Central memory CD4-positive, alpha-beta T cell (primary cell): ENCODE results near the gene FAM50A.

ENCODE experiments used
- DNase-seq: peaks from one replicate; pipeline ENCODE4 v3.0.0; 2022

FAM50A gene

DNA sequence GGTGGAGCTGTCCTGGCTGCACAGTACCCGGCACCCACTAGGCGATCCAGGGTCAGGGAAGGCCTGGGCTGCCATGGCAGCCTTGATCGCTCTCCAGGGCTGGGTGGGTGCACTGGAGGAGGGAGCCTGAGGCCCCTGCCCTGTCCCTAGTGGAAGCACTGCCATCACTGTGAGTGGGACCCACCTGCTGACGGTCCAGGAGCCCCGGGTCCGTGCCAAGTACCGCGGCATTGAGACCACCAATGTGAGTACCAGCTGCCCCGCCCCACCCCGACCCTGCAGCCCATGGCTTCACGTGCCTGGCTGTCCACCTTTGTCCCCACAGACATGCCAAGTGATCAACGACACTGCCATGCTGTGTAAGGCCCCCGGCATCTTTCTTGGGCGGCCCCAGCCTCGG lies 23.0 kb downstream of the FAM50A start:
- no peak for DNase-seq

DNA sequence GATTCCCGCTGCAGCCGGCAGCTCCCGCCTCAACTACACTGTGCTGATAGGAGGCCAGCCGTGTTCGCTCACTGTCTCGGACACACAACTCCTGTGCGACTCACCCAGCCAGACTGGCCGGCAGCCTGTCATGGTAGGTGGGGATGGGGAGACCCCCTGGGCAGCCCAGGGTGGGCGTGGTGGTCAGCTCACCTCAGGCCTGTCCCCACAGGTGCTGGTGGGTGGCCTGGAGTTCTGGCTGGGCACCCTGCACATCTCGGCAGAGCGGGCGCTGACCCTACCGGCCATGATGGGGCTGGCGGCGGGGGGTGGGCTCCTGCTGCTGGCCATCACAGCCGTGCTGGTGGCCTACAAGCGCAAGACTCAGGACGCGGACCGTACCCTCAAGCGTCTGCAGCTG lies 23.6 kb downstream of the FAM50A start:
- DNase-seq: no peak

DNA sequence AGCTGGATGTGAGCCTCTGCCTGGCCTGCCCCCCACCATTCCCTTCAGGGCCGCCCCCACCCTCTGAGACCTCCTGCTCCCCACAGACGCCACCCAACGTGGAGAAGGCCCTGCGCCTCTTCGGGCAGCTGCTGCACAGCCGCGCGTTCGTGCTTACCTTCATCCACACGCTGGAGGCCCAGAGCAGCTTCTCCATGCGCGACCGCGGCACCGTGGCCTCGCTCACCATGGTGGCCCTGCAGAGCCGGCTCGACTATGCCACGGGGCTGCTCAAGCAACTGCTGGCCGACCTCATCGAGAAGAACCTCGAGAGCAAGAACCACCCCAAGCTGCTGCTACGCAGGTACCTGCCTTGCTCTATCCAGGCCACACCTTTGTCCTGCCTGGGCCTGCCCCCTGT lies 24.3 kb downstream of the FAM50A start:
- no peak for DNase-seq

DNA sequence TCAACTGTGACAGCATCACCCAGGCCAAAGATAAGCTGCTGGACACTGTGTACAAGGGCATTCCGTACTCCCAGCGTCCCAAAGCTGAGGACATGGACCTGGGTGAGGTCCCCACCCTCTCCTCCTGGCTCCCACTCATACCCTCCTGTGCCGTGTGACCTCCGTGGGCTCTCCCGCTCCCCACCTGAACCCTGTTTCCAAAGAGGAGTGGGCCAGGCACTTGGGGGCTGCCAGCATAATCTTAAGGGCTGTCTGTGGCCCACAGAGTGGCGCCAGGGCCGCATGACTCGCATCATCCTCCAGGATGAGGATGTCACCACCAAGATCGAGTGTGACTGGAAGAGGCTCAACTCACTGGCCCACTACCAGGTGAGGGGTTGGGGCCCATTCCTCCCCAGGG lies 25.2 kb downstream of the FAM50A start:
- no peak for DNase-seq

DNA sequence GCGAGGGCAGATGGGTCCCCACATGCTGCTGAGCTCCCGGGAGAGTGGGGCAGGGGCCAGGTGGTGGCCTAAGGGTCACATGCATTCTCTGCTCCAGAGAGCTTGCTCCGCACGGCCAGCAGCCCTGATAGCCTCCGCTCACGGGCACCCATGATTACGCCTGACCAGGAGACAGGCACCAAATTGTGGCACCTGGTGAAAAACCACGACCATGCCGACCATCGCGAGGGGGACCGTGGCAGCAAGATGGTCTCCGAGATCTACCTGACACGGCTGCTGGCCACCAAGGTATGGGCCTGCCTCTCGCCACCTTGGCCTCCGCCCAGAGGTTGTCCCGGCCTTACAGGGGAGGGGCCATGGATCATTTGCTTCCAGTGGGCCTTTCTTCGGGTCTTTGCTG lies 25.9 kb downstream of the FAM50A start:
- DNase-seq: no peak

DNA sequence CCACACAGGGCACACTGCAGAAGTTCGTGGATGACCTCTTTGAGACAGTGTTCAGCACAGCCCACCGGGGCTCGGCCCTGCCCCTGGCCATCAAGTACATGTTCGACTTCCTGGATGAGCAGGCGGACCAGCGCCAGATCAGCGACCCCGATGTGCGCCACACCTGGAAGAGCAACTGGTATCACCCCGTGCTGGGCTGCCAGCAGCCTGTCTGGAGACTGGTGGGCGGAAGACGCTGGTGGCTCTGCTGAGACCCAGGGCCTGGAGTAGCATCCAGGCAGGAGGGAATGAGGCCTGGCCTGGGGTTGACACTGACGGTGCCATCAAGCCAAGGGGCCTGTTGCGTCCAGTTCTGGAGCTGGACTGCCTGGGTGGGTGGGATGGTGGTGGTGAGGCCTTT lies 26.5 kb downstream of the FAM50A start:
- no peak for DNase-seq

DNA sequence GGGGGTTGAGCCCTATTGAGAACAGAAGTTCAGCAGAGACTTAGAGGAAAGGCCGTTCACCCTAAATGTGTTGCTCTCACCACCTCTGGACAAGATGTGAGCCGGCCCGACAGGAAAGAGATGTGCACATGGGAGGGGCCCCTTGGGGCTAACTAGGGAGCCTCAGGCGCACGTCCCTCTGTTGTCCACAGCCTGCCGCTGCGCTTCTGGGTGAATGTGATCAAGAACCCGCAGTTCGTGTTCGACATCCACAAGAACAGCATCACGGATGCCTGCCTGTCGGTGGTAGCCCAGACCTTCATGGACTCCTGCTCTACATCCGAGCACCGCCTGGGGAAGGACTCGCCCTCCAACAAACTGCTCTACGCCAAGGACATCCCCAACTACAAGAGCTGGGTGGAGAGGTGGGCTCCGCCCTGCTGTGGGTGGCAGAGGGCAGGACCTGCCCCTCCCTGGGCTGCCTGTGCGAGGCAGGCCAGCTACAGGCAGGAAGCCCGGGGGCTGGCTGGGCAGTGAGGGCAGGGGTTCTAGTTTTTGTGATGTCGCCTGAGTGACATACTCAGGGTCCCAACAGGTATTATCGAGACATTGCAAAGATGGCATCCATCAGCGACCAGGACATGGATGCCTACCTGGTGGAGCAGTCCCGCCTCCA lies 27.1 kb downstream of the FAM50A start:
- no peak for DNase-seq

DNA sequence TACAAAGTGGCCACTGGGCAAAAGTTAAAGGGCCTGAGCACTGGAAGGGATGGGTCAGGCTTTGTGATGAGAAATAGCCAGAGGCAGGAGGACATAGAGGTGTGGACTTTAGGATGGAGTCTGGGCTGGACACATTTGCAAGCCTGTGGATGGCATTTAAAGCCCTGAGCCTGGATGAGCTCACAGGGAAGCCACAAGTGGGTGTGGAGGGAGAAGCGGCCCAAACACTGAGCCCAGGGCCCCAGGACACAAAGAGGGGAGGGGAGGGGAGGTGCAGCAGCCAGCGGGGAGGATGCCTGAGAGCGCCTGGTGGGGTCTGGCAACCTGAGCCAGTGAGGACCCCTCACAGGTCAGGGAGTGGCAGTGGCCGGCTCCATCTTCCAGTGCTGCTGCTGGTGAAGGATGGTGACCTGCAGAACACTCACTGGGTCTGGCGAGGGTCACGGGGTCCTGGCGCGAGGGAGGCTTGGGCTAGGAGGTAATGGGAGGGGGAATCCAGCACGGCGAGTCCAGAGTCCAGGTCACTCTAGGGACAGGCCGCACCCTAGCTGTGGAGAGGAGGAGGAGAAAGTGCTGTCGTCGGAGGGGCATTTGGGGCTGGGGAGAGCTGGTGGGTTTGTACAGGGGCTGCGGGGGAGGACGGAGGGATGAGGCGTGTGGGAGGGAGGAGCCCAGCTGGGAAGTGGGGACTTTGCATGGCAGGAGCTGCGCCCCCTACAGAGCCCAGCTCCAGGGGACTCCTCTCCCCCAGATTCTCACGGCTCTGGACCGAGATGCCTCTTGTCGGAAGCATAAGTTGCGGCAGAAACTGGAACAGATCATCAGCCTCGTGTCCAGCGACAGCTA lies 28.1 kb downstream of the FAM50A start:
- DNase-seq: no peak

DNA sequence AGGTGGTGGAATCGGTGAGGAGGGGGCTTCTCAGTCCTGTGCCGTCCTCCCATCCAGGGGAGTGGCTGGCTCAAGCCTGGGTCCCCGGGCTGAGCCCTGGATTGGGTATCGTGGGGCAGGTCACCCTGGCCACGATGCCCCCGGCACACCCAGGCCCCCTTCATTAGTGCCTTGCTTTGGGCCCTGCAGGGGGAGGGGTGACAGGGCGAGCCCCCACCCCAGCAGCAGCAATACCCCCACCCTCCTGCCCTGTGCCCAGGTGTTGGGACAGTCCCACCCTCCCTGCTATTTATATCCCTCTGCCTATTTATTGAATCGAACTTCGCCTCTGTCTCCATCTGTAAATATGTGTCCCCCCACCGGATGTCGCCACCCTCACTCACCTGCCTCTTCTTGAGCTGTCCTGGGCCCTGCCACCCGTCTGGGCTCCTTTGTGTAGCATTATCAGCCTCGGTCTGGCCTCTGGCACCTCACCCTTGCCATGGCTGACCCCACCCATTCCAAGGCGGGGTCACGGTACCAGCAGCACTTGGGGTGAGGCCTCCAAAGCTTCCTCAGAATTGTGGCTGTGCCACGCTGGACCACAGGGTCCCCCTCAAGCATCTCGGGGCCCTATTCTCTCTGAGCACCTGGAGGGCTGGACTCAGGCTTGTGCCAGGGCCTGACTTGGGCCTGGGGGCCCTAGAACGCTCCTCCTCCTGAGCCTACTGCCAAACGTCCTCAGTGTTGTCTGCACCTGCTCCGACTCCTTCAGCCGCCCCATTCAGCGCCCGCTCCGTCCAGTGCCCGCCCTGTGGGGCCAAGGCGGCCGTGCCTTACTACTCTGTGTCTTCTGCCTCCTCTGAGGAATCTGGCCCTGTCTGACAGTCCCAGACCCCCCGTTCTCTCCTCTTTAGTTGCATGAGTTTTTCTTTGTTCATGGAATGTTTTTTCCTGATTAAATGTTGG lies 29.0 kb downstream of the FAM50A start:
- no peak for DNase-seq

DNA sequence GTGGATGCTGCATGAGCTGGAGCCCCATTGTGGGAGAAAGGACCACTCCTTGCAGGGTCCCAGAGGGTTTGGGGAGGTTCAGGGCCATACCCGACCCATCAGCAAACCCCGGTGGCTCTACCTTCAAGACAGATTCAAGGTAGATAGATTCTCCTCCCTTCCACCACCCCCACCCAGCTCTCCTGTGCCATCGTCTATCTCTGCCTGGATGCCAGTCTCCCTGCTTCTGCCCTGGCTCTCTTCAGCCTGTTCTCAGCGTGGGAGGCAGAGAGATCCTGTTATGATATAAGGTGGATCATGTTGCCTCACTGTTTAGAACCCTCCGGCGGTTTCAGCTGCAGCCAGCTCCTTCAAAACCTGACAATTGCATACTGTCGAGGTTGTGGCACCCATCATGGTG lies 29.7 kb downstream of the FAM50A start:
- no peak for DNase-seq

DNA sequence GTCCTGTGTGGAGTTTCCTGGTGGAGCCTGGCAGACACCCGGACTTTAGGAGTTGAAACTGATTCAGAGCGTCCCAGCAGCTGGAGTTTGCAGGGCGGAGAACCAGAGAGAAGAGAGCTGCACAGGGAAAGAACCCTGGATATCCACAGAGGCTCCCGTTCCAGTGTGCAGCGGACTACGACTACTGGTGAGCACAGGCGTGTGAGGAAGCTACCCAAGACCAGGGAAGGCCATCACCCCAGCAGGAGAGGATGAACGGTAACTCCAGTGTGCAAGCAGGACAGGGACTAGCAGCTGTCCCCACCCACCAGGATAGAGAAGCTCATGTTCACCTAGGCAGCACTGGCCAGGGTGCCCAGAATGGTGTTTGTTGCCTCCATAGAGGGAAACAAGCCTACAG lies 32.9 kb downstream of the FAM50A start:
- DNase-seq: no peak

DNA sequence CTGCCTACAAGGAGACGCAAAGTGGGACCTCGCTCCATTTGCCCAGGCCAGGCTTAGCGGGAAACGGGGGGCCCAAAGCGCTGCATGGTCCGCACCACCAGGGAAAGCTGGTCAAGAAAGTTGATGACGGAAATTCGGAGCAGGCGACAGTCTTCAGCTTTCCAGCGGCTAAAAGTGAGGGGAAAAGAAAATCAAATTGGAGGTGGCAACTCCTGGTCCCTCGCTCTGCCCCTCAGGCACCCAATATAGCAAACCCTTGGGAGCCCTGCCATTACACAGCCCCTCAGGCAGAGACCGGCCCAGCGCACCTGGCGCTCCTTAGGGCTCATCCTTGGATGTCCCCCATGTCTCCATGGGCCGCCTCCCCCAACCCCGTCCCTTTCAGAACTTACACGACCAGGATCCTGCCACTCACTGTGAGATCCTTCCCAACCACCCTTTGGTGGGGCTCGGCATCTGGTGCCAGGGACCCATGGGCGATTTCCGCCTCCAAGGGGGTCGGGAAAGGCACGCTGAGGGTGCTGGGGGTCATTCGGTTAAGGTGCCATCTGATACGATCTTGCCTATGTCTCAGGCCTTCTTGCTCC lies 34.0 kb downstream of the FAM50A start:
- no peak for DNase-seq

DNA sequence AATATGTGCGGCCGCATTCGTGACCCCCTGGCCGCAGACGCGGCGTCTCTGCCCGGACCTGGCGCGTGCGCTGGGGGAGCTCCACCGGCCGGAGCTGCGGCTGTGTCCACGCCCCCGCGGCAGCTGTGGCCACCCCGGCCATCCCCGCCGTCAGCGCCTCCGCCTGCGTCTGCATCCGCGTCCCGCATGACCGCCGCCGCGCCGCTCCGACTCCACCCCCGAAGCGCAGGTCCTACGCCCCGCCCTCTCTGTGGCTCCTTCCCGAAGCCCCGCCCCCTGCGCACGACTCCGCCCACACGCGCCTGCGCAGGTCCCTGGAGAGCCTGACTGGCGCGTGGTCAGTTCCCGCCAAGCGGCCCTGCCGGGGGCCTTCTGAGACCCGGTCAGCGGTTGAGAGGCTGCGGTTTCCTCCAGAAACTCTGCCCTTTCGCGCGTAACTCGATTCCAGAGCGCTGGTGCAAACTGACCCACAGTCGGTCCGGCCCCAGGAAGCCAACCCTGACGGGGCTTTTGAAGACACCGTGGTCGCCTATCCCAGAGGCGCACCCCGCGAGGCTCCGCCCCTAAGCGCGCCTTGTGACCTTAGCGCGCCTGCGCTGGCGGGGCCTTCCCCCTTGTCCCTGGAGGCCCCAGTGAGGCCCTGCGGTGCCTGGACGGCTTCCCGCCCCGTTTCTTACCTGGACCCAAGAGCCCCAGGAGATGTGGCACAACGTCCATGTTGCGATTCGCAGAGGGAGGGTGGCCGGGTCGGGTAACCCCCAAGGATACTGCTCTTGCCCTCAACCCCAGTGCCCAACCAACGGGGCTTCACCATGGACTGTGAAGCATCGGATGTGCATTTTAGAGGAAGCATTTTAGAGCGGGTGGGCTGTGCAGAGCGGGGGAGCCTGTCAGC lies 35.0 kb downstream of the FAM50A start, which contains the start of gene LAGE3:
LAGE3 (minus strand) TSS at position 554 of the 895 bp plus-strand sequence; CDS start at position 188, 366 bp downstream.
- peak; percentile 93 for DNase-seq

DNA sequence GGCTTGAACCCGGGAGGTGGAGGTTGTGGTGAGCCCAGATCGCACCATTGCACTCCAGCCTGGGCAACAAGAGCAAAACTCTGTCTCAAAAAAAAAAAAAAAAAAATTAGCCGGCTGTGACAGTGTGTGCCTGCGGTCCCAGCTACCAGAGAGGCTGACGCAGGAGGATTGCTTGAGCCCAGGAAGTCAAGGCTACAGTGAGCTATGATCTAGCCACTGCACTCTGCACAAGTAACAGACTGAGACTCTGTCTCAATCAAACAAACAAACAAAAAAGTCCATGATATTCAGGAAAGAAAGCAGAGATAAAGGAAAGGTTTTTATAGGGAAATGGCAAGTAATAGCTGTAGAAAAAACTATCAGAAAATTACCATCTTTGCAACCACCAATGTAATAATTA lies 37.3 kb downstream of the FAM50A start:
- DNase-seq: no peak

DNA sequence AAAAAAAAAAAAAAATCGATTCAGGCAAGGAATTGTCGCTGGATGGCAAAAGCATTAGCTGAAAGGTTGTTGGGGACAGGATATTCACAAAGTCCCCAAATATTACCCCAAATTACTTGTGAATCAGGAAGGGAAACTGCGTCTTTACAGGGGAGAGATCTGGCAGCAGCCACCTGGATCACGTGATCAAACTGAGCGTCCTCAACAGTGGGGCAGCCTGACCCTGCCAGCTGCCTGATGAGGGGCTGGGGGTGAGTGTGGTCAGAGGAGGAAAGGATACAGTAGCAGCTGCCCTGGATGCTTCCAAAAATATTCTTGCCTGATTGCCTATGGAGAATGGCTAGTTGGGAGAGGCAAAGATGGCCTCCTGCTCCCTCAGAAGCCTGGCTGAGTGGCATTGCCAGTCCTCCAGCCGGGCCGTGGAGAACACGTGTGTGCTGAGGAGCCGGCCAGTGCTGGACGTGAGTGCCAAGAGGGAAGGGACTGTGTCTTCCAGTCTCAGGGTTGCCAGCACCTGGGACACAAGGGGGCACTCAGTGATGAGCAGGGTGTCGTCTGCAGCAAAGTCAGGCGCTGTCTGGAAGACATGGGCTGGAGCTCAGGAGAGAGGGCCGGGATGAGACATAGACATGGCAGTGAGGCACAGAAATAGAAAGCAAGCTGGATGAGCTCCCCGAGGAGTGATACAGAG lies 38.1 kb downstream of the FAM50A start:
- DNase-seq: no peak

DNA sequence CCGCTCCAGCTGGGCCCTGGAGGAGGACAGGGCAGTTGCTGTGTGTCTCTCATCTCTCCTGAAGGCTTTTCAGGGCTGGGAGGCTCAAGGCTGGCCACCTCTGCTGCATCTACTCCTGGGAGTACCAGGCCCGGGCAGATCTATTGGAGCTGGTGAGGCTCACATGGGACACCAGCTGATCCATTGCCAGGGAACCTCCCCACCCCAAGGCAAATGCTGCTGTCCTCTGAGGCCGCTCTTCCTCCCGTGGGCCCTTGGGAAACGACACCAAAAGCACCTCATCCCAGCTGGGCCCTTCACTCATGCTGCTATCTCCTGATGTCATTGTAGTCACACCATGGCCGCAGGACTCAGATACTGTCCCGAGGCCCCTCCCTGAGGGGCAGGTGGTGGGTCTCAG lies 38.8 kb downstream of the FAM50A start:
- no peak for DNase-seq

DNA sequence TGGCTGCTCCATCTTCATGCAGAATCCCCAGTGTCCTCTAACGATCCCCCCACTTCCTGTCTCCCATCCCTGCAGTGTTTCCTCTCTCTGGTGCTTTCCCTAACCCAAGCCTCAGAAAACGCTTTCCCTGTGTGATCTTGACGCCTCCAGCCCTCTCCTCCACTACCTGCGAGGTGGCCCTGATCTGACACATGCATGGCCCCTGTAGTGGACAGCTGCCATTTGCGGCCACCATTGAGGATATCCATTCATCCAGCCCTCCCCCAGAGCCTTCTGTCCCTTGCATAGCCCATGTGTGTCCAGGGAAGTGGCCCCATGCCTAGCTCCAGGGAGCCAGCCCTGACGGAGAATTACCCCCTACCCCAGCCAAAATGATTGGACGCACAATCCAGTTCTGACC lies 39.4 kb downstream of the FAM50A start:
- DNase-seq: no peak

DNA sequence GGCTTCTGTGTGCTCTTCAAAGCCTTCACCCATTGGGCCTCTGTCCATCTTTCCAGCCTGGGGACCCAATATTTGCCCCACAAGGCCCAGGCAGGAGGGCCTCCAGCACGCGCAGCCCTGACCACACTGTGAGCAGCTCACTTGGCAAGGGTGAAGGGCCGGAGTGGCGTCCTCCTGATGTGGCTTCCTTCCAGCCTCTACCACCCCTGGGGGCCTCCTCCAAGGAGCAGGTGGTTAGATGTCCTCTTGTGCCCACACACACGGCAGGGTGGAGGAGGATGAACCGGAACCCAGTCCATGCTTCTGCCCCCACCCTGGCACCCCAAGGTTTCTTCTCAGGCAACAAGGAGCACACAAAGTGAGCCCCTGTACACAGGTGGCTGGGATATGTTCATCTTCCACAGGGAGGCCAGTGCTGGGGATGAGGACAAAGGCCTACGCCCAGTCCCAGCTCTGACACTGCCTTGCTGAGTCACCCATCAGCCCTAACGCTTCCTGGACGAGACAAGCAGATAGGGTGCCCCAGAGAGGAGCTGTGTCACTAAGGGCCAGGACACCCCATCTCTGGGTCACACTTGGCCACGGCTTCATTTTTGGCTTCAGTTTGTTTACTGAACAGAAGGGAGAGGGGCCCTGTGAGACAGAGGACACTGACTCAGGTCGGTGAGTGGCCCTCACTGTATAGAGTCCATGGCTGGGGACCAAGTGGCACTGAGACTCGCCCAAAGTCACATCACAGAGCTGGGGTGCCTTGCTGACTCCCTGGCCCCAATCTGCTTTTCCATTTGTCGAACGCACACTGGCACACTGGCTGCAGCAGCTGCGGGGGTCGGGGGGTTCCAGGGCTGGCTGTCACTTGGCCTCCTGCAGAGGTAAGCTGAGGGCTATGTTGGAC lies 40.6 kb downstream of the FAM50A start:
- no peak for DNase-seq

DNA sequence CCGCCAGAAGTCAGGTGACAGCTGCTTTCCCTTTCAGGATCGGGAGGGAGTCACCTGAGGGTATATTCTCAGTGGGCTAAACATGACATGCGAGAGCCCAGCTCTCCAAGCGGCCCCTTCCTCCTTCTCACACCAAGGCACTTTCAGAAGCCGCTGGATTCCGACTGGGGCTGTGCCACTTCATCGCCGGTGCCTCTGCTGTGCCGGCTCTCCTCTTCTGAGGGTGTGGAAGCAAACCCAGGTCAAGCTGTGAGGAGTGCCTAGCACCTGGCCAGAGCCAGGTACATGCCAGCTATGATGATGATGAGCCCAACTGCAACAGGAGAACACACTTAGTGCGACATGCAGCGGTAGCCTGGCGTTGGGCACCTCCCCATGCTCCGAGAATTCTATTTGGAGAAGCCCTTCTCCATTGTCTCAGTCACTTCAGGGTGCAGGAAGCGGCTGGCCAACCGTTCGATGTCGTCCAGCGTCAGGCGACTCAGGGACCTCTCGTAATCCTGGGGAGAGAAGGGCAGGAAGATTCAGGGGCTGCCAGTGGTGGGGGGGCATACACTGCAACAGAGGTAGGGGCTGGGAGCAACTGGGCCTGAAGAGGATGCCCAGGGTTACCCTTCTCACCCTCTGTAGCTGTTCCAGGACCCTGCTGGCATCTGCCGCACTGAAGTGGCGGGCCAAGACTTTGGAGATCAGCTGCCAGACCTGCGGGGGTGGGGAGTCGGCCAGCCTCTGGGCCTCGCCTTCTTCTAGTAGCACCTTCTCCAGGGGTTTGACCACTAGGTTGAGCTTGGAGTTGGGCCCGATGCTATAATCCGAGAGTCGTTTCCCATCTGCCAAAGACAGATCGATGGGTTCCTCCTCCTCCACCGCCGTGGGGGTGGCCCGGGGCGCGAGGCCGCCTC lies 41.5 kb downstream of the FAM50A start:
- DNase-seq: no peak
